ENCODE measurements around the gene CLDN16.

DNA sequence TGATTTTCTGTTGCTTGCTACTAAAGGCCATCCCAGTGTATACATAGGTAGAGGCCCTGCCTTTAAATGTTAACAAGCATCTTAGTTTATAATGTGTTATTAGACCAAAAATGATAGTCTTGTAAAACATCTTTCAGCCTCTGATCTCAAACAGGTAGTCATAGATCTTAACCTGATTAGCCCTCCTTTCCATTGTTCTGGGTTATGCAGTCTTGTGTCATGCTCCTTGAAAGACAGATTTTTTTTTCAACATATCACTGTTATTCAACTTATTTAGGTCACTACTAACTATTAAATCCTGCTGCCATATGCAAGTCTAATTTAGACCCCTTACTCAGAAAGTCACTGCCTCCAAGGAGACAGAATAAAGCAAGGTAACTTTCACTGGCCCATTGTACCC is 19.1 kb upstream of the CLDN16 start:
- TF ChIP-seq RHOXF2B (CRISPR knock-in tag; conservative IDR thresholded peaks at IDR 0.05), result no peak
- TF ChIP-seq ZNF398 (CRISPR knock-in tag; IDR thresholded peaks at IDR 0.05), result no peak
- TF ChIP-seq CTCF (IDR thresholded peaks at IDR 0.05 in 2 of 3, conservative IDR thresholded peaks at IDR 0.05 in 1 of 3; ENCODE audit: insufficient read depth in 2 of 3, low read depth in 1 of 3, low read length in 3 of 3), result no peak
- TF ChIP-seq ZC3H11A (IDR thresholded peaks at IDR 0.05; ENCODE audit: low read depth, low read length), result no peak
- no peak for TF ChIP-seq MED1 (CRISPR knock-in tag; IDR thresholded peaks at IDR 0.05; ENCODE audit: borderline replicate concordance)
- no peak for TF ChIP-seq ATF2 (CRISPR knock-in tag; IDR thresholded peaks at IDR 0.05)
- no peak for TF ChIP-seq MTA2 (IDR thresholded peaks at IDR 0.05; ENCODE audit: low read depth)
- TF ChIP-seq EHMT2 (IDR thresholded peaks at IDR 0.05), result no peak
- no peak for TF ChIP-seq IRF2 (CRISPR knock-in tag; IDR thresholded peaks at IDR 0.05)
- no peak for TF ChIP-seq SMARCA4 (IDR thresholded peaks at IDR 0.05)
- no peak for TF ChIP-seq SP1 (CRISPR knock-in tag; IDR thresholded peaks at IDR 0.05)
